NCI-H82 treated with DMSO at 0.1 percent for 48 hours (cell line): Measurements from ENCODE around the gene SNED1.

Experiments used
- DNase-seq: peaks from one replicate; lab custom pipeline; 2025; ENCODE audit not compliant: unreplicated experiment; lab: John Stamatoyannopoulos, UW

The SNED1 gene

DNA sequence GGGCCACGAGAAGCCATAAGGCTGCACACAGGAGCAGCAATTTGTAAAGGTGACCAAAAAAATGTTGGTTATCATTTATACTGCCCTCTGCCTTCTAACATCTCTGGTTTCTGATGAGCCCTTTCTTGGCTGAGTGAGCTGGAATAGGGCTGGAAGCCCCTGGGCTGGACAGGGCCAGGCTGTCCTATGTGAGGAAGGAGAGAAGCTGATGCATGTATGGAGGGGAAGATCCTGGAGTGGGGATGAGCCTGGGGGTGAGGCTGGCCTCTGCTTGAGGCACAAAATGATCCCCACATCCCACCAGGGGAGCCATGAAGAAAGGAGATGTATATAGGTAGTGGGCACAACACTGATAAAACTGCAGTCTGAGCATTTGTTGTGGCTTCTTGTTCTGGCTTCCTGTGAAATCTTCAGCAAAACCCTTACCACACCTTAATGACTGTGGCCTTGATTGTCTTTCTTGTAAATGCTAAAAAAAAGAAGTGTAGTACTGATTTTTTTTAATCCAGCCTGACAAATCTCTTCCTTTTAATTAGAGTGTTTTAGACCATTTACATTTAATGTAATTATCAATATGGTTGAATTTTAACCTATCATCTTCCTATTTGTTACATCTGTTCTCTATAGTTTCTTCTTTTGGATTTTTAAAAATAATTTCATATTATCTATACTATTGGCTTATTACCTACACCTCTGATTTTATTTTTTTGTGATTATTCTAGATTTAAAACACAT lies 5.6 kb downstream of the SNED1 start:
- no peak for DNase-seq

DNA sequence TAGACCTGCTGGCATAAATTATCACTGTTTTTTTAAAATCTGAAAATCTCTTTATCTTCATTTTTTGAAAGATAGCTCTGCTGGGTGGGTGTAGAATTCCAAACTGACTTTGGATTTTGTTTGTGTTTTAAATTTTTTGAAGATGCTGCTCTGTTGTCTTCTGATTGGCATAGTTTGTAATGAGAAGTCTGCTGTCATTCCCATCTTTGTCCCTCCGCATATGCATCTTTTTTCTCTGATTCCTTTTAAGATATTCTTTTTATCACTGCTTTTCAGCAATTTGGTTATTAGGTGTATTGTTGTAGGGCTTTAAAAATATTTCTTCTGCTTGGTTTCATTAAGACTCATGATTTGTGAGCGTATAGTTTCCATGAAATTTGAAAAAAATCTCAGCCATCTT lies 7.2 kb downstream of the SNED1 start:
- DNase-seq, result no peak

DNA sequence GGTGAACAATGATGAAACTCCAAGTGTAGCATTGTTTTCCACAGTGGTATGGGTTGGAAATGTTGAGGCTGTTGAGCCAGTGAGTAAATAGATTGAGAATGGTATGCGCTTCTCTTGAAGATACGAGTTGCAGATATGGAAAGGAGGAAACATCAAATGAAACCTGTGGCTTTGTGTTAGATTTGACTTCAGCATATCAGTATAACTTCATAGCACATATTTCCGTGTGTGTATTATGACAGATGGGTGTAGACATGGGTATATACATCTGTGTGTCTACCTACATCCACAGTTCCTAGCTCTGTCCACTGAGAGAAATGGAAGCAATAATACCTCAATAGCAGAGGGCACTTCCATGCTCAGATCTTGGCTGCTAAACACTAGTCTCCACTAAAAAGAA lies 8.0 kb downstream of the SNED1 start:
- no peak for DNase-seq

DNA sequence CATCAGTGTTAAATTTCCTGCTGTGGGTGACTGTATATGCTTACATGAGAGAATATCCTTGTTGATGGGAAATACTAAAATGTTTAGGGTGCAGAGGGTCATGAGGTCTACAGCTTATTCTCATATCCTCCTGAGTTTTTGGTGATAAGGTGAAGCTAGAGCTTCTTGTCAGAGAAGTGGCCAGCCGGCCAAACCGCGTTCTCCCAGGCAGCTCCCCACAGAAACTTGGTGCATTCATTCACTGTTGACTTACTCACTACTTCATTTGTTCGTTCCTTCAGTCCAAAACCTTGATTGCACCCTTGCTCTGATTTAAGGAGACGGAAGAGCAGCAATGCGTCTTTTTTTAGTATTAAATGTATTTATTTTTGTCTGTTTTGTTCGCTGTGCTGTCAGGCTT lies 8.7 kb downstream of the SNED1 start:
- no peak for DNase-seq

DNA sequence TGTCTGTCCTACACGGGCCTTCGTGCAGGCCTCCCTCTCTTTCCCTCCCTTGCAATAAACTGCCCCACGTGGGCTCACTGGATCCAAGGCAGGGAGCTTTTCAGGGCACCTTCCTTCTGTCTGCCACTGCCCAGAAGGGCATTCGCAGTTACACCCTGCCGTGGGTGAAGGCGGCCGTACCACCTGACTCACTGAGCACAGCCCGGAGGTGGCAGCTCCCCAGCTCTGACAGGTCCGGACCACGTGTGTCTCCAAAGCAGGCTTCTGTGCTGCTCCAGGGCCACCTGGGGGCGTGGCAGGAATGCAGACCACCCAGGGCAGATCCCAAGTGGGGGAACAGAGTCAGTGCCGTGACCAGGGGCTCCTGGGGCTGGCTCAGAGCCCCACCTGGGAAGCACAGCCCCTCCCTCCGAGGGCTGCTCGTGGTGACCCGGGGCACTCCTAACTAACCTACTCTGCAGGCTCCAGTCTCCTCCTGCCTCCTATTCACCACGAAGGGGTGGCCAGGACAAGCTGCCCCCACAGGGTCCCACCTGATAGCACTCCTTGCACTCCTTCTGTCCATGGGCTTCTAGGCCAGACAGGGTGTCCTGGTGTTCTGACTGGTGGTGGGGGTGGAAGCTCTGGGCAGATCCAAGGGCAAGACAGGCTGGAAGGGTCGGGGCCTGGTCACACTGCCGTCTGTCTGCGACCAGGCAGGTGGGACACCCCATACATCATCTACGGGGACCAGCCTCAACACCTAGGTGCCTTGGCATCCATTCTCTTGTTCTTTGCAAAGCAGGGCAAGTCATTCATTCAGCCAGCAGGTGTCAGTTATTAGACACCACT lies 9.7 kb downstream of the SNED1 start:
- DNase-seq, result no peak

DNA sequence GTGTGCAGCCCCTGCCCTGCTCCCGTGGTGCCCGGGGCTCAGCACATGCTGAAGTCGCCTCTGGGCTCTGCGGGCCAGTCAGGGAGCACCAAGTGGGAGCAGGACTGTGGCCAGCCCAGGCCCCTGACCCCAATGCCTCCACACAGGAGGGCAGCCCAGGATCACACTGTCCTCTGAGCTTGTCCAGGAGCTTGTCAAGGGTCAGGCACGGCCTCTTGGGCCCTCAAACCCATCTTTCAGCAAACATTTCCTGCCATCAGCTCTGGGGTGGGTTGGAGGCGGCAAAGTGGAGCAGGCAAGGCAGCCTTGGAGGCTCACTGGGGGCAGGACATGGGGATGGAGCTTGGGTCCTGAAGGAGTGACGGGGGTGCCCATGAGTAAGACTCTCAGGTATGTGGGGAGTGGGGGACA lies 10.3 kb downstream of the SNED1 start:
- DNase-seq, result no peak

DNA sequence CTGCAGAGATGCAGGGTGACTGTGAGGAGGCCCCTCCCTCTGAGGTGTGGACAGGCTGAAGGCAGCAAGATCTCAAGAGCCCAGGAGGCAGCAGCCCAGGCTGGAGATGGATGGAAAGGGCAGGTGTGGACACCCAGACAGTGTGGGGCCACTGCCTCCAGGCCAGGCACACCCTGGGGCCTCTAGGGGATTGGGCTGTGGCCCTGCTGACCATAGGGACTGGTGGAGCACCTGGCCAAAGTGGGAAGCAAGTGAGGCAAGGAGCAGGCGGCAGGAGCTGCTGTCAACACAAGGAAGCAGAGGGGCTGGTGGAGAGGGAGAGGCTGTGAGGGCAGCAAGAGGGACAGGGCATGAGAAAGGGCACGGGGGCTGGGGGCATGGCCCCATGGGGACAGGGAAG lies 10.8 kb downstream of the SNED1 start:
- DNase-seq, result no peak

DNA sequence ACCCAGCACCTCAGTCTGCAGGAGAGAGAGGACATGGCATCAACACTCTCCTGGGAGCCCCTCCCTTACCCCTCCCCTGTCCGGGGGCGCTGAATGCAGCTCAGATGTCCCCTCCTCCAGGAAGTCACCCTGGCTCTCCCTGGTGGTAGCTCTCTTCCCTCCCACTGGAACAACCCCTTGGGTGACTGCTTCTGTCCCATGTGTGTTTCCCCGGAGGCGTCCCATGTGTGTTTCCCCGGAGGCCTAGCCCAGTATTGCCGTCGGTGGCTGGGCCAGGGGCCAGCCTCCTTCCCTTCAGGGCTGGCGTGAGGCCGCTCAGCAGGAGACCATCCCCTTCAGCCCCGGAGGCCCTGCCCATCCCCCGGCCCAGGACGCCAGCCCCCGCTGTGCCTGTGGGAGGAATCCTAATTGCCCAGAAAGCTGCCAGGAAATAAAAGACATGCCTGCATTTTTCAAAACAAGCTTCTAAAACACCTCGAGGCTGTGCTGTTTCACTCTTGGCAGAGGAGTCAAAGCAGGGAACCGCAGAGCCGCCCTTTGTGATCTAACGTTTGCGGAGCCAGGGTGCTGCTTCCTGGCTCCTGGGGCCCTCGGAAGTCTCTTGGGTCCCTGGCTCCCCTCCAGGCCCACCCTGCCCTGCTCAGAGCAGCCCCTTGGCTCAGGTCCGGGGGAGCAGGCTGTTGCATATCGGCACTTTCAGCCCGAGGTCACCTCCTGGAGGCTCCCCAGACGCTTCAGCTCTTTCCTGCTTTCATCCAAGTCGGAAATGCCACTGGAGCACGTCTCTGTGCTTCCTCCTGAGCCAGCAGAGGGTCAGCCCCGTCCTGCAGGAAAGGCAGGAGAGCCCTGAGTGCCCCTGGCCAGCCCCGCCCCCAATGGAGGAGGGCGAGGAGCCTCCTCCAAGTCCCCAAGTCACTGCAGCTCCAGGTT lies 11.4 kb downstream of the SNED1 start:
- no peak for DNase-seq

DNA sequence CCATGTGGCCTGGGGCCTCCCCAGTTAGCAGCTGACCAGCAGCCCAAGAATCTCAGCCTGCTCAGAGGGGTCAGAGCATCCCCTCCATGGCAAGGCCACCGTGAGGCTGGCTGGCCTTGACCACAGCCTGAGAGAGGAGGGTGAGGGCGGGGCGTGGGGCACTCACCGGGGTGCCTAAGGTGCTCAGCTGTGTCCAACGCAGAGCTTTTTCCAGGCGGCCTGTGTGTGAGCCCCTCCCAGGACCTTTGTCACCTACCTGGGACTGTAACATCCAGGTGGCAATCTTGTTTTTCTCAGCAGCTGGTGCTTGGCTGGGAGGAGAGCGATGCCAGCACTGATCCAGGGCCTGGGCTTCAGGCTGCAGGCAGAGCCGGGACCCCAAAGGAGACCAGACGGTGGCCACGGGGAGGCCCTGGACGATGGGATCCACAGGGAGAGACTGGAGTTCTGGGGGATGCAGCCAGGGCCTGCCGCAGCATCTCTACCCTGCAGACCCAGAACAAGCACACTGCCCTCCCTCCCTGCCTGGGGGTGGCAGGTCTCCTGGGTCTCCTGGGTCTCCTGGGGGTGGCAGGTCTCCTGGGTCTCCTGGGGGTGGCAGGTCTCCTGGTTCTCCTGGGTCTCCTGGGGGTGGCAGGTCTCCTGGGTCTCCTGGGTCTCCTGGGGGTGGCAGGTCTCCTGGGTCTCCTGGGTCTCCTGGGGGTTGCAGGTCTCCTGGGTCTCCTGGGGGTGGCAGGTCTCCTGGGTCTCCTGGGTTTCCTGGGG lies 12.3 kb downstream of the SNED1 start:
- DNase-seq, result no peak

DNA sequence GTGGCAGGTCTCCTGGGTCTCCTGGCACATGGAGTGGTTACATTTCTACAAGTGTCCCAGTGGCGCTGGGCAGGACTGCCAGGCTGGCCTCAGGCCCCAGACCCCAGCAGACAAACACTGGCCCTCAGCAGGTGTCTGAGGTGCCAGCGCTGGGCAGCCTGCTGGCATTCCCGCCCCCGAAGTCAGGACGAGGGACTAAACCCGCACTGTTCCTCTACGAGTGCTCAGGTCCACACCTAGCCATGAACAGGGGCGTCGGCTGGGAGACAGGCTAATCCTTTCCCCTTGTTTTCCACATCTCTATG lies 12.8 kb downstream of the SNED1 start:
- no peak for DNase-seq

DNA sequence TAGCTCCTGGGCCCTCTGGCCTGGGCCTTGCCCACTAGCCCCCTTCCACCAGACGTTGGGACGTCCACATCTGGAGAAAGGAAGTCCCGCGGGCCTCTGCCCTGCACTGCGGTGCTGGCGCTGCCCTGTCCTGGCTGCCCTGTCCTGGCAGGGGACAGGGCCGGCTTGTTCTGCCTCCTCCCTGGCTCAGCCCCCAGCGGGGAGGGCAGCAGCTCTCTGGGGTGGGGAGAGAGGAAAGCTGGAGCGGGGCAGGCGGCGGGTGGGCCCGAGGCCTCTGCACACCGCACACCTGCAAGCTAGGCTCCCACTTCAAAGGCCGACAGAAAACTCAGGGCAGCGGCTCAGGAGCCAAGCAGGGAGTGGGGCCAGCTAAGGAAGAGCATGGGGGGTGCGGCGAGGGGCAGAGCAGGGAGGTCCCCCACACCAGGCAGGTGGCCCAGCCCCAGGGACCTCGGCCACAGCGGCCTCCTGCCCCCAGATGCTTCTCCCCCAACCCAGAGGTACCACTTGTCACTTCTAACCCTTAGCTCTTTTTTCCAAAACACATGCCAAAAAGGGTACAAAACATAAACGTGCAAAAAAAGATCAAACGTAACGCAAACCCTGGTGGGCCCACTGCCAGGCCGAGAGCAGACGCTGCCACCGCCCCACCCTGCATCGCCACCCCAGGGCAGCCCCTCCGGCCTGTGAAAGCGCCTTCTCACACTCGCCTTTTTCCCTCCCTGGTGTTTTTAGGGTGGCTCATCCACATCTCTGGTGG lies 13.5 kb downstream of the SNED1 start:
- DNase-seq, result no peak

DNA sequence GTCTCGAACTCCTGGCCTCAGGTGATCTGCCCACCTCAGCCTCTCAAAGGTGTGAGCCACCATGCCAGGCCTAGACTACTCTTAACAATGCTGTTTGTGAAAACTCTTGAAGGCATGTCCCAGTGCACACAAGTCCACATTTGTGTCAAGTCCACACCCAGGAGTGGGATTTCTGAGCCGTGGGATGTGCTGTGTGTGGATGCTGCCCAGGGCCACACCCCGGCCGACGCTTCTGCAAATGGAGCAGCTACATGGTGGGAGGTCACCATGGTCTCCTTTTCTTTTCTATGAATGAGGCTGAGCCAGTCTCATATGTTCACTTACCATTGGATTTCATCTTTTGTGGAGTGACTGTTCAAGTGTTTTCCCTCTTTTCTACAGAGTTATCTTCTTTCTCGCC lies 15.8 kb downstream of the SNED1 start:
- no peak for DNase-seq

DNA sequence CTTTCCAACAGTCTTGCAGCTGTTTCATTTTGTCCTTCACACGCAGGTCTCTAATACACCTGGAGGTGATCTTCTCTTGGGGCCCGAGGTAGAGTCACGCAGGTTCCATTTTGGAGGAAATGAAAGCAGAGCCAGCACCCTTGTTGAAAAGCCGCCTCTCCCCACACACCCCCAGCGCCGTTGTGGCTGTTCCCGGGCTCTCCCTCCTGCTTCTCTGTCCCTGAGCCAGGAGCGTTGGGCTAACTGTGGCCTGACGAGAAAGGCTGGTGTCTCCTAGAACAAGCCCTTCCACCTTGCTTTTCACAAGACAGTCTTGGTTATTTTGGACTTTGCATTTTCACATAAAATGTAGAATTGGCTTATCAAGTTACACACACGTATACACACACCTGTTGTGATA lies 16.3 kb downstream of the SNED1 start:
- DNase-seq, result no peak

DNA sequence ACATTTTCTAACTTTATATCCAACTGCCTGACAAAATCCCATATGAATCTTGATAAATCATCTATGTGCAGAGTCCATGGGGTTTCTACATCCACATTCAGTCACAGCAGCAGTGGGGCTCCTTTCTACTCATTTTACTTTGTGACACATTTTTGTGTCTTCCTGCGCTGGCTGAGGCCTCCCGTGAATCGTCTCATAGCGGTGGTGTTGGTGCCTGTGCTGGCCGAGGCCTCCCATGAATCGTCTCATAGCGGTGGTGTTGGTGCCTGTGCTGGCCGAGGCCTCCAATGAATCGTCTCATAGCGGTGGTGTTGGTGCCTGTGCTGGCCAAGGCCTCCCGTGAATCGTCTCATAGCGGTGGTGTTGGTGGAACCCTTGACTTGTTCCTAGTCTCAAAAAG lies 17.0 kb downstream of the SNED1 start:
- no peak for DNase-seq

DNA sequence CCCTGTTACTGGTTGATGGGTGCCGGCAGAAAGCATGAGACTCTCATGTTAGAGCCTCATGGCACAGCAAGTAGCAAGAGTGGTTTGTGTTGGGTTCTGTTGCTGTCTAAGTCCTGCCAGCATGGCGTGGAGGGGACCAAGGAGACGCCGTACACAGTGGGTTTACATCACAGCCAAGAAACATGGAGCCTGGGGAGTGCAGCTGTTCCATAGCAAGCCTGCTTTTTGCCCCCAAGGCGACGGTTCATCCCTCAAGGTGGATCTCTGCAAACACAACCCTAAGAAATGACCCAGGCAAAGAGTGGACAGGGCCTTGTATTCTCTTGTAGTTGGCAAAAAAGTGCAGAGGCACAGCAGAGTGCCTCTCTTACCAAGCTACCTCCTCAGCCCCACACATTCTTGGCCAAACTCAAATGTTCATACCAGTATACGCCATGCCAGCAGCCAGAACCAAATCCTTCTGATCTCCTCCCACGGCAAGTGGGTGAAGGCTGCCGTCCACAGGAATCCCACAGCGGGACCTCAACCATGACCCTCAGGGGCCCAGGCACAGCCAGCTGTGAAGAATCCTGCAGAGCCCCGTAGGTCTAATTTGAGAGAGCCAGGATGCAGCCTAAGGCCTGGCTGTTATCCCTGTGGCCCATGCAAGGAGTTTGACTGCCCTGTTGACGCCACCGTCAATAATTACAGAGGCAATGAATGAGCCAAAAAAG lies 19.0 kb downstream of the SNED1 start:
- DNase-seq, result no peak

DNA sequence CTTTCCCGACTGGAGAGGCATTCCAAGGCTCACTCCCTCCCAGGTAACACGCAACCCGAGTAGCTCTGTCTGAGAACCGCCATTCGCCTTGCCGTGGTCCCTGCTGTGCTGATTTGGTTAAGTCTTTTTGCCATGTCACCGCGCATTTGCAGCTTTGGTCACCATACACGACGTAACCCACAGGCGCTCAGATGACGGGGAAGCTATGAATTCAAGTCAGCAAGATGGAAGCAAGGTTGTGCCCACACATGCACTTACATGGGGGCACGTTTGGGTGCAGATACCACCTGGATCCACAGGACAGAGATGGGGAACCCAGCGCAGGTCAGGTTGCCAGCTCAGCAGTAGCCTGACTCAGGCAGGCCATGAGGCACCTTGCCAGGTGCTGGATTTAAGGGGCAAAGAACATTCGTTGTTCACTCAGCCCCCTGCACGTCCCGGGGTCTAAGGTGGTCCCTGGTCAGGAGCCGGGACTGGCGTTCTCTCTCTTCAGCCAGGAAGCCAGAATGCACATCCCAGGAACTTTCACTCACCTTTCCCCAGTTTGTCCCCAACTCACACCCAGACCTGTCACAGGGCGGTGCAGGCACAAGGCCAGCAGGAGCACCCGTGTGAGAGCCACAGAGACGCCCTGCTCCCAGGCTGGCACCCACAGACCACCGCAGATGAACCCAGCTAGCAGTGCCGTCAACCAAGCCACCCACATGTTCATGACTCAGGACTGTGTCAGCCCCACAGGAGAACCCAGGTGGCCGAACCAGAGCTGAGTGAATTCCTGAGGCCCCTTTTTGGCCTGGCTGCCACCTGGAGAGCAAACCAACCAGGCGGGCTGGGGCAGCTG lies 19.9 kb downstream of the SNED1 start:
- DNase-seq, result no peak

DNA sequence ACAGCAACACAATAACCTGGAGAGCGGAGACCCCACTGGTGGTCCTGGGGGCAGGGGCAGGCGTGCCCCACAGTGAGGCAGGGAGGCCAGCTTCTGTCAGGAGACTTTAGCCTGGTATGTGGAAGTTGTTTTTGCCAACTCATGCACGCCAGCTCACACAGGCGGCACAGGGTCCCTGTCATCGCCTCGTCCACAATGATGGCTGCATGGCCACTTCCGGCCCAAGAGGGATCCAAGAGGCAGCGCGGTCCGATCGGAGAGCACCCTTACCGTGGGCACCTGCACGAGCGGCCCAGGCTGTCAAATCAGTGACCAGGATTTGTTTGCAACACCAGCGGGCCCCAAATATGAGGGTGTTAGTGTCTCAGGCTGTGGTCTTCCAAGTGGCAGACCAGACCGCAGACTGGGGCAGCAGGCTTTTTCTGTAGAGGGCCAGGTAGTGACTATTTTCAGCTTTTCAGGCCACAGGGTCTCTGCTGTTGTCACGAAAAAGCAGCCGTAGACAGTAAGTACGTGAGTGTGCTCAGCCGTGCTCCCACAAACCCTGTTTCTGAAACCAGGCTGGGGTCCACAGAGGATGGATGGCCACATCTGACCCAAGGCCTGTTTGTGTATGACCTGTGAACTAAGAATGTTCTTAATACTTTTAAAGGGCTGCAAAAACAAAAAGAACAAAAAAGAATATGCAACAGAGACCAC lies 21.2 kb downstream of the SNED1 start:
- no peak for DNase-seq

DNA sequence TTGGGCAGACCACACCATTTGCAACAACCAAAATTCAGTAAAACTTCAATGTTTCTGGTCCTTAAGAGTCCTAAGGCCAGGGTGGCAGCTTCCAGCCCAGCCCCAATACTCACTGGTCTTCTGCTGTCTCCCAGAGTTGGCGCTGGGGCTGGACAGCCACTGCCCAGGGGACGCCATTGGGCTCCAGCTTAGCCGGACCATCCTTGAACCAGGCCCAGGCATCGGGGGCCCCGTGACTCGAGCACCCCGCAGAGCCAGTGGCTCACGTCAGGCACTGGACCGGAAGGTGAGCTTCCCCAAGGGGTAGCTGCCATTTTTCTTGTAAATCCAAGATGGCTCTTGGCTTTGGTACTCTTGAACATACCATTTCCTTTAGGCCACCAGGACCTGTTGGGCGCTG lies 21.8 kb downstream of the SNED1 start:
- no peak for DNase-seq
